H9 (cell line): ENCODE data around the gene PEX26. TPM values are rescaled to one million over a fixed set of nuclear protein-coding genes. Genes with fewer than 3 reads are reported as not detected.

Experiments used
- DNase-seq: peaks from one replicate; pipeline ENCODE4 v3.0.0-alpha.2; 2017
- H2AFZ ChIP-seq: one replicate; pipeline ENCODE4 v1.6.1; 2013; ENCODE audit warnings: mild to moderate bottlenecking, low read length, control low read depth, moderate library complexity
- H2AK5ac ChIP-seq: 2 replicates; pipeline ENCODE4 v1.6.1; 2013; ENCODE audit warnings: low read length, control low read depth, mixed read lengths; ENCODE audit not compliant: insufficient read length
- H2BK120ac ChIP-seq: one replicate; pipeline ENCODE4 v1.6.1; 2013; ENCODE audit warnings: low read depth, mild to moderate bottlenecking, low read length, control low read depth, inconsistent platforms; ENCODE audit not compliant: poor library complexity, severe bottlenecking
- H2BK12ac ChIP-seq: 2 replicates; pipeline ENCODE4 v1.6.1; 2013; ENCODE audit warnings: low read length, control low read depth, mixed read lengths, low read depth; ENCODE audit not compliant: insufficient read length
- H2BK15ac ChIP-seq: 2 replicates; pipeline ENCODE4 v1.6.1; 2013; ENCODE audit warnings: low read depth, low read length, control low read depth
- H2BK20ac ChIP-seq: one replicate; pipeline ENCODE4 v1.6.1; 2013; ENCODE audit warnings: low read depth, mild to moderate bottlenecking, low read length, control low read depth, inconsistent platforms; ENCODE audit not compliant: poor library complexity, severe bottlenecking
- H2BK5ac ChIP-seq: 2 replicates; pipeline ENCODE4 v1.6.1; 2013; ENCODE audit warnings: low read length, control low read depth, mixed read lengths; ENCODE audit not compliant: insufficient read length
- H3K14ac ChIP-seq: 2 replicates; pipeline ENCODE4 v1.6.1; 2013; ENCODE audit warnings: low read length, control low read depth; ENCODE audit not compliant: insufficient read depth
- H3K18ac ChIP-seq: 2 replicates; pipeline ENCODE4 v1.6.1; 2013; ENCODE audit warnings: low read depth, mild to moderate bottlenecking, mixed read lengths, low read length, control low read depth; ENCODE audit not compliant: insufficient read length
- H3K23ac ChIP-seq: 2 replicates; pipeline ENCODE4 v1.6.1; 2013; ENCODE audit warnings: low read length, control low read depth, mixed read lengths, low read depth; ENCODE audit not compliant: insufficient read length
- H3K23me2 ChIP-seq: 2 replicates; pipeline ENCODE4 v1.6.1; 2013; ENCODE audit warnings: low read depth, mild to moderate bottlenecking, mixed read lengths, low read length, control low read depth; ENCODE audit not compliant: insufficient read length, poor library complexity, severe bottlenecking
- H3K27ac ChIP-seq: 2 replicates; pipeline ENCODE4 v1.5.1; 2013; ENCODE audit warnings: low read length, control low read depth, mixed read lengths, low read depth; ENCODE audit not compliant: insufficient read length
- H3K27me3 ChIP-seq: 2 replicates; pipeline ENCODE4 v1.6.1; 2013; ENCODE audit warnings: low read length, control low read depth, inconsistent platforms; ENCODE audit not compliant: insufficient read depth
- H3K4ac ChIP-seq: 2 replicates; pipeline ENCODE4 v1.6.1; 2013; ENCODE audit warnings: low read depth, mild to moderate bottlenecking, control low read depth, inconsistent platforms, low read length, moderate library complexity
- H3K4me1 ChIP-seq: 2 replicates; pipeline ENCODE4 v1.6.1; 2013; ENCODE audit warnings: low read length, control low read depth, inconsistent platforms; ENCODE audit not compliant: insufficient read depth
- H3K4me2 ChIP-seq: 2 replicates; pipeline ENCODE4 v1.6.1; 2013; ENCODE audit warnings: low read length, control low read depth, mixed read lengths; ENCODE audit not compliant: insufficient read length, insufficient read depth
- H3K56ac ChIP-seq: 2 replicates; pipeline ENCODE4 v1.6.1; 2013; ENCODE audit warnings: low read depth, mild to moderate bottlenecking, mixed read lengths, low read length, control low read depth; ENCODE audit not compliant: insufficient read length
- H3K79me1 ChIP-seq: 2 replicates; pipeline ENCODE4 v1.6.1; 2013; ENCODE audit warnings: low read depth, mild to moderate bottlenecking, moderate library complexity, low read length, control low read depth, inconsistent platforms; ENCODE audit not compliant: insufficient read depth, poor library complexity, severe bottlenecking
- H3K79me2 ChIP-seq: 2 replicates; pipeline ENCODE4 v1.6.1; 2013; ENCODE audit warnings: low read length, control low read depth, inconsistent platforms; ENCODE audit not compliant: insufficient read depth
- H3K9ac ChIP-seq: 2 replicates; pipeline ENCODE4 v1.6.1; 2013; ENCODE audit warnings: low read length, control low read depth, mixed read lengths; ENCODE audit not compliant: insufficient read length; ENCODE audit errors: extremely low read depth
- H3K9me3 ChIP-seq: one replicate; pipeline ENCODE4 v1.6.1; 2013; ENCODE audit warnings: low read depth, low read length, inconsistent platforms; ENCODE audit not compliant: control insufficient read depth
- H3T11ph ChIP-seq: one replicate; pipeline ENCODE4 v1.6.1; 2013; ENCODE audit warnings: mild to moderate bottlenecking, low read length, control low read depth, inconsistent platforms
- H4K20me1 ChIP-seq: one replicate; pipeline ENCODE4 v1.6.1; 2013; ENCODE audit not compliant: control insufficient read depth, insufficient read length, insufficient read depth
- H4K5ac ChIP-seq: 2 replicates; pipeline ENCODE4 v1.6.1; 2013; ENCODE audit warnings: low read depth, mild to moderate bottlenecking, mixed read lengths, low read length, control low read depth; ENCODE audit not compliant: insufficient read length
- H4K8ac ChIP-seq: replicated peaks from 2 replicates; pipeline ENCODE4 v1.6.1; 2013; ENCODE audit warnings: low read length, control low read depth, mixed read lengths, low read depth; ENCODE audit not compliant: insufficient read length
- H4K91ac ChIP-seq: 2 replicates; pipeline ENCODE4 v1.6.1; 2013; ENCODE audit warnings: low read depth, mild to moderate bottlenecking, moderate library complexity, mixed read lengths, low read length, control low read depth; ENCODE audit not compliant: insufficient read length
- H3K27ac Mint-ChIP-seq, 3 experiments: 2 replicates in 2 of 3; 3 replicates in 1 of 3; pipeline ENCODE4 v1.8.0; 2020 to 2021; ENCODE audit warnings: mixed read lengths in 3 of 3, mild to moderate bottlenecking in 1 of 3, moderate library complexity in 1 of 3
- H3K27me3 Mint-ChIP-seq: 2 replicates; pipeline ENCODE4 v1.8.0; 2021; ENCODE audit warnings: low read depth, mild to moderate bottlenecking, moderate library complexity, mixed read lengths
- H3K36me3 Mint-ChIP-seq, 3 experiments: 2 replicates in 2 of 3; 3 replicates in 1 of 3; pipeline ENCODE4 v1.8.0; 2020 to 2021; ENCODE audit warnings: low read depth in 3 of 3, mixed read lengths in 3 of 3; ENCODE audit not compliant: insufficient read depth in 1 of 3
- H3K4me1 Mint-ChIP-seq, 2 experiments: 2 replicates each; pipeline ENCODE4 v1.8.0; 2020; ENCODE audit warnings: mixed read lengths in 2 of 2
- H3K4me3 Mint-ChIP-seq, 2 experiments: 2 replicates in 1 of 2; 3 replicates in 1 of 2; pipeline ENCODE4 v1.8.0; 2020 to 2021; ENCODE audit warnings: mild to moderate bottlenecking in 2 of 2, mixed read lengths in 2 of 2, moderate library complexity in 1 of 2
- H3K9me3 Mint-ChIP-seq, 2 experiments: 2 replicates in 1 of 2; 3 replicates in 1 of 2; pipeline ENCODE4 v1.8.0; 2020; ENCODE audit warnings: mild to moderate bottlenecking in 2 of 2, mixed read lengths in 2 of 2, moderate library complexity in 1 of 2
- CTCF ChIP-seq: fragments of 200-600 bp; sonication (generic); conservative IDR thresholded peaks from 3 replicates; pipeline ENCODE4 v1.8.0; 2021; ENCODE audit warnings: antibody characterized with exemption, mild to moderate bottlenecking
- whole genome bisulfite sequencing: extraction: QIAGEN DNeasy Blood & Tissue Kit; methylation state at CpG from one replicate; pipeline ENCODE4 v1.1.7; 2013; ENCODE audit warnings: missing lambda C conversion rate, low lambda C conversion rate, mixed read lengths; ENCODE audit not compliant: insufficient read length; ENCODE audit errors: extremely low coverage; 5-methylcytosine and 5-hydroxymethylcytosine counted together
- total RNA-seq: library from RNA; stranded (reverse); gene quantifications from 2 replicates; pipeline ENCODE4 v1.2.1, GENCODE V29; 2021

The PEX26 gene
- total RNA-seq, 1 experiment from 2014 or later: 35.4 TPM

- no peak overlapping the region for H3K27ac ChIP-seq
- 100% methylated on average over 1 of the region's 10 CpGs for WGBS
- H3K27me3 Mint-ChIP-seq: peaks cover 7% of the 10 kb centered on the region; the same call in 1 of the 2 replicates
These were observed 627 bp upstream of the PEX26 start for GRCh38 chr22:18077087-18077638.

More at GRCh38 chr22:18077087-18077638, 627 bp upstream of the PEX26 start:
- H4K8ac ChIP-seq: no peak overlapping the region
- peaks cover 15 to 17% of the 10 kb centered on the region in 2 experiments for H3K4me1 Mint-ChIP-seq
- no peak overlapping the region for H2BK20ac ChIP-seq
- H2BK12ac ChIP-seq: no peak overlapping the region
- H3K4me2 ChIP-seq: peak overlapping the region; percentile 92
- H3K23me2 ChIP-seq: peaks cover 5% of the 10 kb centered on the region
- no peak overlapping the region for H3K14ac ChIP-seq
- peaks cover 23 to 31% (median 29%) of the 10 kb centered on the region in 3 experiments for H3K36me3 Mint-ChIP-seq
- peak overlapping the region; percentile 96 to 97 for H3K4me3 Mint-ChIP-seq
- H4K5ac ChIP-seq: no peak overlapping the region
- DNase-seq: no peak
- no peak overlapping the region for H3K23ac ChIP-seq
- H3K9me3 ChIP-seq: no peaks in the 10 kb centered on the region
- H3K4ac ChIP-seq: no peak overlapping the region
- no peaks in the 10 kb centered on the region for H3K27me3 ChIP-seq
- H4K20me1 ChIP-seq: peaks cover 2% of the 10 kb centered on the region
- peak overlapping the region; percentile 84 for H3K9ac ChIP-seq
- no peak overlapping the region for H2BK120ac ChIP-seq
- no peak overlapping the region for H3T11ph ChIP-seq
- no peaks in the 10 kb centered on the region for H3K9me3 Mint-ChIP-seq
- peak overlapping the region in 2 of 3 experiments; percentile 93 to 98; a peak in 4 of 7 replicates for H3K27ac Mint-ChIP-seq
- TF ChIP-seq CTCF: no peak
- no peaks in the 10 kb centered on the region for H3K4me1 ChIP-seq
- no peak overlapping the region for H2BK15ac ChIP-seq
- H3K79me2 ChIP-seq: no peaks in the 10 kb centered on the region
- H2AK5ac ChIP-seq: no peak overlapping the region
- no peaks in the 10 kb centered on the region for H3K79me1 ChIP-seq
- H2AFZ ChIP-seq: no peak overlapping the region
- no peak overlapping the region for H3K18ac ChIP-seq
- H4K91ac ChIP-seq: no peak overlapping the region
- H2BK5ac ChIP-seq: no peak overlapping the region
- no peak overlapping the region for H3K56ac ChIP-seq
